Subcutaneous adipose tissue (tissue), 4 donors: ENCODE results near the gene LRRC47. TPM values are rescaled to one million over a fixed set of nuclear protein-coding genes. Genes with fewer than 3 reads are reported as not detected.

Experiments used
- CTCF ChIP-seq: fragments of 450-650 bp; IDR thresholded peaks from one replicate; pipeline ENCODE4 v1.5.1; 2016; ENCODE audit warnings: low read depth, mild to moderate bottlenecking, control low read depth, antibody characterized with exemption, moderate library complexity
- total RNA-seq, 4 donors: library from RNA; depleted of rRNA; stranded (reverse); fragments of >200 nt; gene quantifications; one replicate each; pipeline ENCODE4 v1.1.0, GENCODE V29; 2016

The LRRC47 gene
- total RNA-seq, 4 donors from 2014 or later, result 17.7 to 42.0 (median 22.3) TPM

- TF ChIP-seq CTCF, result no peak
Measured at GRCh38 chr1:3776231-3776961, 19.9 kb downstream of the LRRC47 start.

GRCh38 chr1:3775490-3776230, 20.6 kb downstream of the LRRC47 start:
- no peak for TF ChIP-seq CTCF

- no peak for TF ChIP-seq CTCF
Measured at GRCh38 chr1:3774946-3775489, 21.3 kb downstream of the LRRC47 start.

GRCh38 chr1:3774276-3774945, 21.9 kb downstream of the LRRC47 start:
- no peak for TF ChIP-seq CTCF

- no peak for TF ChIP-seq CTCF
Measured at GRCh38 chr1:3773572-3774275, 22.6 kb downstream of the LRRC47 start.

GRCh38 chr1:3772715-3773571, 23.4 kb downstream of the LRRC47 start, which contains the start of gene SMIM1:
Gene SMIM1, plus strand, starts transcription at chr1:3772749. Its CDS starts 2,625 bp downstream, at chr1:3775374.
- no peak for TF ChIP-seq CTCF
